ENCODE results near the gene OR8B4. TPM values are rescaled to one million over a fixed set of nuclear protein-coding genes. Genes with fewer than 3 reads are reported as not detected.
"Not testable (repeated sequence)": the region's sequence is repeated elsewhere in the genome, so short reads cannot be mapped to it uniquely, and the experiment has no call there.

The OR8B4 gene
- total RNA-seq, 1 experiment from 2014 or later = not detected

DNA sequence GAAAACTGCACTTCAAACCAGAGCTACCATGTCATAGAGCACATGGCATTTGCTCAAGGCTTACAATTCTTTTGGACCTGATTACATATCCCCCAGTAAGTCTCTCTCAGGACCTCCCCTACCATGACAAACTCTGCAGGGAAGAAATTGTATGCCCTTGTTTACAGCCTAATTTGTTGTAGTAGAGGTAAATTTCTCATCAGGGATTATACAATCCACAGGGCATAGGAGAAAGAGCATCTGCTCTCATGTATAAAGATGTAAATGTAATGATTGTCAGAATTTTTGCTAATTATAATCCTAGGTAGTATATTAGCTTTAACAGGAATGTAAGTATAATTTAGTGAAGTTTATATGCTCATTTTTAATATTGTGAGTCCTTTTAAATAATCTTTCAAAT, 25.7 kb downstream of the OR8B4 start, which contains the start of gene OR8B3:
OR8B3 (minus strand) TSS at position 101 of the 400 bp plus-strand sequence. CDS start 1,673 bp downstream, outside the sequence.
- no peaks in the 10 kb centered on the region for H3K27me3 ChIP-seq (replicated peaks; ENCODE audit: insufficient read depth, low read depth, low read length, poor library complexity)
- H3K4me1 ChIP-seq (ENCODE audit: insufficient read depth, low read length, poor library complexity, severe bottlenecking) = no peaks in the 10 kb centered on the region
- CTCF ChIA-PET = no interaction called here
- DNase-seq (ENCODE audit: low spot score) = no peak
- POLR2A ChIA-PET (ENCODE audit: low non-redundant PET) = no interaction called here
- no peak within 1 kb of the TSS for H3K27ac ChIP-seq (ENCODE audit: low read depth, low read length, poor library complexity, severe bottlenecking)
- intact Hi-C loops (cut with micrococcal nuclease; ENCODE audit: unreplicated experiment) = no loop called here
- no peak for TF ChIP-seq EZH2 (IDR thresholded peaks at IDR 0.05; ENCODE audit: borderline replicate concordance, low read depth, low read length, poor library complexity, severe bottlenecking)
- TF ChIP-seq, protein P1, sequence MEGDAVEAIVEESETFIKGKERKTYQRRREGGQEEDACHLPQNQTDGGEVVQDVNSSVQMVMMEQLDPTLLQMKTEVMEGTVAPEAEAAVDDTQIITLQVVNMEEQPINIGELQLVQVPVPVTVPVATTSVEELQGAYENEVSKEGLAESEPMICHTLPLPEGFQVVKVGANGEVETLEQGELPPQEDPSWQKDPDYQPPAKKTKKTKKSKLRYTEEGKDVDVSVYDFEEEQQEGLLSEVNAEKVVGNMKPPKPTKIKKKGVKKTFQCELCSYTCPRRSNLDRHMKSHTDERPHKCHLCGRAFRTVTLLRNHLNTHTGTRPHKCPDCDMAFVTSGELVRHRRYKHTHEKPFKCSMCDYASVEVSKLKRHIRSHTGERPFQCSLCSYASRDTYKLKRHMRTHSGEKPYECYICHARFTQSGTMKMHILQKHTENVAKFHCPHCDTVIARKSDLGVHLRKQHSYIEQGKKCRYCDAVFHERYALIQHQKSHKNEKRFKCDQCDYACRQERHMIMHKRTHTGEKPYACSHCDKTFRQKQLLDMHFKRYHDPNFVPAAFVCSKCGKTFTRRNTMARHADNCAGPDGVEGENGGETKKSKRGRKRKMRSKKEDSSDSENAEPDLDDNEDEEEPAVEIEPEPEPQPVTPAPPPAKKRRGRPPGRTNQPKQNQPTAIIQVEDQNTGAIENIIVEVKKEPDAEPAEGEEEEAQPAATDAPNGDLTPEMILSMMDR (conservative IDR thresholded peaks at IDR 0.05; ENCODE audit: low read depth, low read length) = no peak
- H3K9me3 ChIP-seq (ENCODE audit: low read depth, low read length, poor library complexity, severe bottlenecking) = no peaks in the 10 kb centered on the region
- H3K36me3 ChIP-seq (ENCODE audit: insufficient read depth, low read length, poor library complexity, severe bottlenecking) = no peaks in the 10 kb centered on the region
- no peak within 1 kb of the TSS for H3K4me3 ChIP-seq (ENCODE audit: low read depth, low read length, poor library complexity, severe bottlenecking)
- BruUV-seq (replicated peaks) = no TSS peak

DNA sequence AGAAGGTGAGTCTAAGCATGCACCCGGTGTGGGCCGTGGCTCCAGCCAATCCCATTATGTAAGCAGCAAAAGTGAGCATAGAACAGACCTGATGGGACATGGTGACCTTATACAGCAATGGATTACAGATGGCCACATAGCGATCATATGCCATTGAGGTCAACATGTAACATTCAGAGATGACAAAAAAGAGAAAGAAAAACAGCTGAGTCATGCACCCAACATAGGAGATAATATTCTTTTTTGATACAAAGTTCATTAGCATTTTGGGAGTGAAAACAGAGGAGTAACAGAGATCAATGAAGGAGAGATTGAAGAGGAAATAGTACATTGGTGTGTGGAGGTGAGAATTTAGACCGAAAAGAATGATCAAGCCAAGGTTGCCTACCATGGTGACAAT, 27.8 kb downstream of the OR8B4 start:
- POLR2A ChIA-PET (ENCODE audit: low non-redundant PET); H3K27ac ChIP-seq (ENCODE audit: low read depth, low read length, poor library complexity, severe bottlenecking); H3K9me3 ChIP-seq (ENCODE audit: low read depth, low read length, poor library complexity, severe bottlenecking); intact Hi-C loops (cut with micrococcal nuclease; ENCODE audit: unreplicated experiment); H3K4me1 ChIP-seq (ENCODE audit: insufficient read depth, low read length, poor library complexity, severe bottlenecking); H3K36me3 ChIP-seq (ENCODE audit: insufficient read depth, low read length, poor library complexity, severe bottlenecking); CTCF ChIA-PET; H3K4me3 ChIP-seq (ENCODE audit: low read depth, low read length, poor library complexity, severe bottlenecking); DNase-seq (ENCODE audit: low spot score); BruUV-seq (replicated peaks); H3K27me3 ChIP-seq (replicated peaks; ENCODE audit: insufficient read depth, low read depth, low read length, poor library complexity): not testable (repeated sequence)

DNA sequence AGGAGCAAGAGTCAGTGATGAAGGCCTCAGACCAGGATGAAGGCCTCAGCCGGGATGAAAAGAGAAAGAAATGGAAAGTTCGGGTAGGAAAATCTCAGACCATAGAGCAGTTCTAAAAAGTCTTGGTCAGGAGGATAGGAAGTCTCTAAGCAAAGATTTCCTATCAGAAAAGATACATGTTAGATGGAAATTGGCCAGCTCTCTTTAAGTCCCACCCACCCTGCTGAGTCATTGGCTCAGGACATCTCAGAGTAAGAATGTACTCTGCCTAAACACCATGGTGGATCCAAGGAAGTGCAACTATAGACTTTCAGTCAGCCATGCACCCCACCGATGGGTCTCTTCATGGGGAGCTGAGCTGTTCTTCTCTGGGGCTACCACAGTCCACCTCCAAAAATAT, 30.3 kb downstream of the OR8B4 start:
- Histone ChIP-seq H3K27ac (ENCODE audit: low read depth, low read length, poor library complexity, severe bottlenecking) (no peak overlapping the region), H3K9me3 (ENCODE audit: low read depth, low read length, poor library complexity, severe bottlenecking) (no peaks in the 10 kb centered on the region), H3K4me1 (ENCODE audit: insufficient read depth, low read length, poor library complexity, severe bottlenecking) (no peaks in the 10 kb centered on the region), H3K36me3 (ENCODE audit: insufficient read depth, low read length, poor library complexity, severe bottlenecking) (no peaks in the 10 kb centered on the region), H3K4me3 (ENCODE audit: low read depth, low read length, poor library complexity, severe bottlenecking) (no peak overlapping the region), H3K27me3 (replicated peaks; ENCODE audit: insufficient read depth, low read depth, low read length, poor library complexity) (no peaks in the 10 kb centered on the region)
- DNase-seq (ENCODE audit: low spot score) = peak; percentile 56
- TF ChIP-seq, protein P1 (conservative IDR thresholded peaks at IDR 0.05; ENCODE audit: low read depth, low read length) = no peak
- no peak for TF ChIP-seq EZH2 (IDR thresholded peaks at IDR 0.05; ENCODE audit: borderline replicate concordance, low read depth, low read length, poor library complexity, severe bottlenecking)
- no TSS peak for BruUV-seq (replicated peaks)
- ChIA-PET POLR2A (ENCODE audit: low non-redundant PET) (interaction anchor here (0.5 kb wide), 1 partner anchor 98 kb away, joined by 3 read pairs; no protein-coding TSS in a partner anchor), CTCF (no interaction called here)
- intact Hi-C loops (cut with micrococcal nuclease; ENCODE audit: unreplicated experiment) = no loop called here

DNA sequence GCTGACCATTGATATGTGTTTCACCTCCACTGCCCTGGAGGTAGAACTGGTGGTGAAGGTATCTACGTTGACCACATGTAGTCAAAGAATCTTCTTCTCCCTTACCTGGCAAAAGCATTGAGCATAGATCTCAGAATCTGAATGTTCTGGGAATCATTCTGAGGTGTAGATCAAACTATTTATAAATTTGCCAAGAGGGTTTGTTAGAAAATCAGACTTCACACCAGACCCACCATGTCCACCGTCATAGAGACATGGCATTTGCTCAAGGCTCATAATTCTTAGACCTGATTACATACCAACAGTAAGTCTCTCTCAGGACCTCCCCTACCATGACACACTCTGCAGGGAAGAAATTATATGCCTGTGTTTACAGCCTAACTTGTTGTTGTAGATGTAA, 40.3 kb downstream of the OR8B4 start, which contains the start of gene OR8B2:
OR8B2 (minus strand) TSS at position 101 of the 400 bp plus-strand sequence. CDS start 1,156 bp downstream, outside the sequence.
- CTCF ChIA-PET = no interaction called here
- H3K4me3 ChIP-seq (ENCODE audit: low read depth, low read length, poor library complexity, severe bottlenecking) = no peak within 1 kb of the TSS
- no peak for DNase-seq (ENCODE audit: low spot score)
- no peak within 1 kb of the TSS for H3K27ac ChIP-seq (ENCODE audit: low read depth, low read length, poor library complexity, severe bottlenecking)
- TF ChIP-seq, protein P1 (conservative IDR thresholded peaks at IDR 0.05; ENCODE audit: low read depth, low read length) = no peak
- TF ChIP-seq EZH2 (IDR thresholded peaks at IDR 0.05; ENCODE audit: borderline replicate concordance, low read depth, low read length, poor library complexity, severe bottlenecking) = no peak
- POLR2A ChIA-PET (ENCODE audit: low non-redundant PET) = no interaction called here
- no peaks in the 10 kb centered on the region for H3K9me3 ChIP-seq (ENCODE audit: low read depth, low read length, poor library complexity, severe bottlenecking)
- H3K36me3 ChIP-seq (ENCODE audit: insufficient read depth, low read length, poor library complexity, severe bottlenecking) = no peaks in the 10 kb centered on the region
- no peaks in the 10 kb centered on the region for H3K27me3 ChIP-seq (replicated peaks; ENCODE audit: insufficient read depth, low read depth, low read length, poor library complexity)
- intact Hi-C loops (cut with micrococcal nuclease; ENCODE audit: unreplicated experiment) = no loop called here
- no TSS peak for BruUV-seq (replicated peaks)
- no peaks in the 10 kb centered on the region for H3K4me1 ChIP-seq (ENCODE audit: insufficient read depth, low read length, poor library complexity, severe bottlenecking)

DNA sequence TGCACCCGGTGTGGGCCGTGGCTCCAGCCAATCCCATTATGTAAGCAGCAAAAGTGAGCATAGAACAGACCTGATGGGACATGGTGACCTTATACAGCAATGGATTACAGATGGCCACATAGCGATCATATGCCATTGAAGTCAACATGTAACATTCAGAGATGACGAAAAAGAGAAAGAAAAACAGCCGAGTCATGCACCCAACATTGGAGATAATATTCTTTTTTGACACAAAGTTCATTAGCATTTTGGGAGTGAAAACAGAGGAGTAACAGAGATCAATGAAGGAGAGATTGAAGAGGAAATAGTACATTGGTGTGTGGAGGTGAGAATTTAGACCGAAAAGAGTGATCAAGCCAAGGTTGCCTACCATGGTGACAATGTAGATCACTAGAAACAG, 41.8 kb downstream of the OR8B4 start:
- POLR2A ChIA-PET (ENCODE audit: low non-redundant PET); BruUV-seq (replicated peaks): not testable (repeated sequence)

More for the DNA sequence above, 41.8 kb downstream of the OR8B4 start:
- CTCF ChIA-PET; H3K4me1 ChIP-seq (ENCODE audit: insufficient read depth, low read length, poor library complexity, severe bottlenecking); DNase-seq (ENCODE audit: low spot score); H3K36me3 ChIP-seq (ENCODE audit: insufficient read depth, low read length, poor library complexity, severe bottlenecking); H3K4me3 ChIP-seq (ENCODE audit: low read depth, low read length, poor library complexity, severe bottlenecking); H3K27ac ChIP-seq (ENCODE audit: low read depth, low read length, poor library complexity, severe bottlenecking); intact Hi-C loops (cut with micrococcal nuclease; ENCODE audit: unreplicated experiment); H3K9me3 ChIP-seq (ENCODE audit: low read depth, low read length, poor library complexity, severe bottlenecking); H3K27me3 ChIP-seq (replicated peaks; ENCODE audit: insufficient read depth, low read depth, low read length, poor library complexity): not testable (repeated sequence)
